A549 treated with dexamethasone at 1 μM for 4 hours (cell line): ENCODE results near the gene FBLN1. TPM values are rescaled to one million over a fixed set of nuclear protein-coding genes. Genes with fewer than 3 reads are reported as not detected.

Experiments
- total RNA-seq: library from RNA; stranded (reverse); fragments of 200-300 nt; extraction: Qiagen RNA extraction; gene quantifications from 5 replicates; pipeline ENCODE4 v1.2.3, GENCODE V29; 2022

FBLN1 gene, protein sequence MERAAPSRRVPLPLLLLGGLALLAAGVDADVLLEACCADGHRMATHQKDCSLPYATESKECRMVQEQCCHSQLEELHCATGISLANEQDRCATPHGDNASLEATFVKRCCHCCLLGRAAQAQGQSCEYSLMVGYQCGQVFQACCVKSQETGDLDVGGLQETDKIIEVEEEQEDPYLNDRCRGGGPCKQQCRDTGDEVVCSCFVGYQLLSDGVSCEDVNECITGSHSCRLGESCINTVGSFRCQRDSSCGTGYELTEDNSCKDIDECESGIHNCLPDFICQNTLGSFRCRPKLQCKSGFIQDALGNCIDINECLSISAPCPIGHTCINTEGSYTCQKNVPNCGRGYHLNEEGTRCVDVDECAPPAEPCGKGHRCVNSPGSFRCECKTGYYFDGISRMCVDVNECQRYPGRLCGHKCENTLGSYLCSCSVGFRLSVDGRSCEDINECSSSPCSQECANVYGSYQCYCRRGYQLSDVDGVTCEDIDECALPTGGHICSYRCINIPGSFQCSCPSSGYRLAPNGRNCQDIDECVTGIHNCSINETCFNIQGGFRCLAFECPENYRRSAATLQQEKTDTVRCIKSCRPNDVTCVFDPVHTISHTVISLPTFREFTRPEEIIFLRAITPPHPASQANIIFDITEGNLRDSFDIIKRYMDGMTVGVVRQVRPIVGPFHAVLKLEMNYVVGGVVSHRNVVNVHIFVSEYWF
- 37.5 to 56.5 TPM (median 51.5 TPM) in 5 replicates for total RNA-seq

GRCh38 chr22:45502215-45503049 is at the start of gene FBLN1:
TSS of gene FBLN1 (plus strand) at chr22:45502883. CDS start at chr22:45502986, 103 bp downstream.

Other genes starting within 250 kb of the FBLN1 start
- gene UPK3A, start 217.9 kb upstream of the FBLN1 start, total RNA-seq = not detected in 5 replicates
- gene FAM118A, start 192.9 kb upstream of the FBLN1 start, total RNA-seq = 10.0 to 12.7 TPM (median 11.8 TPM) in 5 replicates
- gene SMC1B, start 89.3 kb upstream of the FBLN1 start, total RNA-seq = 0.02 to 0.05 TPM (median 0.03 TPM) in 4 of 5 replicates, not detected in the other
- 1.8 to 2.0 TPM (median 1.9 TPM) in 5 replicates for gene RIBC2, start 89.2 kb upstream of the FBLN1 start, total RNA-seq
- gene ATXN10, start 169.0 kb downstream of the FBLN1 start, total RNA-seq = 91.5 to 115 TPM (median 98.8 TPM) in 5 replicates